ENCODE data around the gene ZNRF4.

ZNRF4 gene

GRCh38 chr19:5444431-5444830 is 10.8 kb upstream of the ZNRF4 start:
- no peak for DNase-seq

- DNase-seq = no peak
Observed at GRCh38 chr19:5445071-5445470, 10.1 kb upstream of the ZNRF4 start.

GRCh38 chr19:5445561-5446055 is 9.6 kb upstream of the ZNRF4 start:
- no peak for DNase-seq

DNA sequence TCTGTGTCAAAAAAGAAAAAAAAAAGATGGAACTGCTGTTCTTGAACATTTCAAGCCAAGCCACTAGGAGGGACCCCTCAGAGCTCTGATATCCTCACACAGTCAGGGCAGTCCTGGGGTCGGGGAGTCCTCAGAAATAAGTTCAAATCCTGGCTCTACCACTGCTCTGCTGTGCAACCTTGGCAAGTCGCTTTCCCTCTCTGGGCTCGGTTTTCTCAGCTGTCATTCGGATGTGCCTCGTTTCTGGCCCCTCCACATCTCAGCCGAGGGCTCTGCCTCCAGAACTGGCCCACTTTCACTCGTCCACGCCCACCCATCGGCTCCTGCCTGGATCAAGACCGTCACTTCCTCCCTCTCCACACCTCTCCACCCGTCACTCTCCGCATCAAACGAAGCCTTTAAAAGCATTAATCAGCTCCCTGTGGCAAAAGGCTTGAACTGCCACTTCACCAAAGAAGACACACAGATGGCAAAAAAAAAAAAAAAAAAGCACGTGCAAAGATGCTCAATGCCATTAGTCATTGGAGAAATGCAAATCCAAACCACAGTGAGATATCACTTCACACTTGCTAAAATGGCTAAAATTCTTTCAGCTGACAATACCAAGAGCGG is 7.4 kb upstream of the ZNRF4 start:
- no peak for DNase-seq

DNA sequence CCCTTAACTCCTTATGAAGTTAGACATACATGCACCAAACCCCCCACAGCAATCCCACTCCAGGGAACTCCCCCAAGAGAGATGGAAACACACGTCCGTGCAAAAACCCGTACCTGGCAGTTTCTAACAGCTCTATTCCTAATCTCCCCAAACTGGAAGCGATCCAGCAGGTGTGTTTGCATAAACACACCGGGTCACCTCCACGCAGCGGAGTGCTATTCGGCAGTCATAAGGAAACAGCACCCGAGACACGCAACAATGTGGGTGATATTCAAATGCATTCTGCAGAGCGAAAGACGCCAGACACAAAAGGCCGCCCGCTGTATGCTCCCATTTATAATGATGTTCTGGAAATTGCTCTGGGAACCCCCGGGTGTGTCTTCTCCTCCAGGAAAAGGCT is 6.8 kb upstream of the ZNRF4 start:
- DNase-seq = no peak

- DNase-seq = no peak
Observed at GRCh38 chr19:5450482-5451126, 4.6 kb upstream of the ZNRF4 start.

GRCh38 chr19:5451494-5451893 is 3.7 kb upstream of the ZNRF4 start:
- no peak for DNase-seq

DNA sequence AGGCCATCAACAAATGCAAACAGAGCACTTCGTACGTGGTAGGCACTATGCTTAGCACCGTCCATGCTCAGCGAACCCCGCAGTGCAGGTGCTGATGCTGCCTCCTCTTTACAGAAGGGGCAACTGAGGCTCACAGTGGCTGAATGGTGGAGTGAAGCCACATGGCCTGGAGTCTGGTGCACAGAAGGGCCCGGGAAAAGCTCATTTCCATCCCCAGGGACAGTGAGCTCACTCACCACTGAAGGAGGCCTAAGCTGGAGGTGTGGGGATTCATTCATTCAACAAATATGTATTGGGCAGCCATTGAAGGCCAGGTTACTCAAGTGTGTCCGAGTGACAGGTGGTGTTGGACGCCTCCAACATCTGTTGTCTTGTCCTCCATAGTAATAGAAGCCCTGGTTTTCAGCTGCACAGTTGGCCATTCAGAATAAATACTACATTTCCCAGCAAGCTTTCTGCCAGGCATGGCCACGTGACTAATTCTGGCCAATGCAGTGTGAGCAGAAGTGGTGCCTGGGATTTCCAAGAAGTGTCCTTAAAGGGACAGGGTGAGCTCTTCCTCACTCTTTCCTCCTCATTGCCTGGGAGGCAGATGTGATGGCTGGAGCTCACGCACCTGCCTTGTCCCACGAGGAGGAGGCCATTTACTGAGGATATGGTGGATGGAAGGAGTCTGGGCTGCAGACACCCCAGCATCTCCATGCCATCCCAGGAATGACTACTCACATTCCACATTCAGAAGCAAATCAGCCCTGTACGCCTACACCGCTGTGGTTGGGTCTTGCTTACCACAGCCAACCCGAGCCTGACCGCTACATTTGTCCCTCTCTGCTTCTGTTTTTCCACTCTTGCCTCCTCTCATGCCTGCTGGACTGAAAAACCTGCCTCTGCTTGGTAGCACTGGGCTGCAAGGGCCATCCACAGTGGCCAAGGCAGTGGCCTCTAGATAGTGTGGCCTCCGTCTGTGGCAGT is 2.3 kb upstream of the ZNRF4 start:
- no peak for DNase-seq

- DNase-seq = no peak
Observed at GRCh38 chr19:5454743-5455142, 474 bp upstream of the ZNRF4 start.

- DNase-seq = no peak
Observed at GRCh38 chr19:5456130-5456840, 1.1 kb downstream of the ZNRF4 start.

GRCh38 chr19:5456841-5457200 is 1.6 kb downstream of the ZNRF4 start:
- DNase-seq = no peak

GRCh38 chr19:5457709-5458108 is 2.5 kb downstream of the ZNRF4 start:
- no peak for DNase-seq

DNA sequence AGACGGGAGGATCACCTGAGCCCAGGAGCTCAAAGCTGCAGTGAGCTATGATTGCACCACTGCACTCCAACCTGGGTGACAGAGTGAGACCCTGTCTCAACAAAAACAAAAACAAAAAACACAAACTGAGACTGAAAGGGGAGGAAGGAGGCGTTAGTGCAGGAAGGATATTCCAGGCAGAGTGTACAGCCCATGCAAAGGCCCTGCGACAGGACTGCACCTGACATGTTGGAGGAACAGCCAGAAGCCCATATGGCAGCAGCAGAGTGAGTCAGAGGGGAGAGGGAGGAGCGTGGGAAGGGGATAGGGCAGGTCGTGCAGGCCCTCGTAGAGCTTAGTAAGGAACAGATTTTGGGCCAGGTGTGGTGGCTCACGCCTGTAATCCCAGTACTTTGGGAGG is 3.2 kb downstream of the ZNRF4 start:
- no peak for DNase-seq

GRCh38 chr19:5459360-5459759 is 4.1 kb downstream of the ZNRF4 start:
- DNase-seq = no peak

DNA sequence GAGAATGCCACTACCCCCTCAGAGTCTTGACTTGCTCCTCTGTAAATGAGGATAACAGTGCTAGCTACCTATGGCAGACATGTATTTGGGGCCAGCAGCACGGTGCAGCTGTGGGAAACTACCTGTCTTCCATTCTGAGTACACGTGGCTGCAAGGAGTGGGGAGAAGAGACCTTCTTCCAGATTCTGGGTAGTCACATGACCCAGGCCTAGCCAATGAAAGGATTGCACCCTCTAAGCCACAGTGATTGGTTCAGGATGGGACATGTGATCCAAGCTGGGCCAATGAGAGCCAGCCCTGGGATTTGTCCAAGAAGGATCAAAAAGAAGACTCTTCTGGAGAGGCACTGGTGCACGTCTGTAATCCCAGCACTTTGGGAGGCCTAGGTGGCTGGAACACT is 5.5 kb downstream of the ZNRF4 start:
- no peak for DNase-seq

GRCh38 chr19:5463959-5464358 is 8.7 kb downstream of the ZNRF4 start:
- DNase-seq = no peak

GRCh38 chr19:5466072-5466471 is 10.9 kb downstream of the ZNRF4 start:
- DNase-seq = no peak

DNA sequence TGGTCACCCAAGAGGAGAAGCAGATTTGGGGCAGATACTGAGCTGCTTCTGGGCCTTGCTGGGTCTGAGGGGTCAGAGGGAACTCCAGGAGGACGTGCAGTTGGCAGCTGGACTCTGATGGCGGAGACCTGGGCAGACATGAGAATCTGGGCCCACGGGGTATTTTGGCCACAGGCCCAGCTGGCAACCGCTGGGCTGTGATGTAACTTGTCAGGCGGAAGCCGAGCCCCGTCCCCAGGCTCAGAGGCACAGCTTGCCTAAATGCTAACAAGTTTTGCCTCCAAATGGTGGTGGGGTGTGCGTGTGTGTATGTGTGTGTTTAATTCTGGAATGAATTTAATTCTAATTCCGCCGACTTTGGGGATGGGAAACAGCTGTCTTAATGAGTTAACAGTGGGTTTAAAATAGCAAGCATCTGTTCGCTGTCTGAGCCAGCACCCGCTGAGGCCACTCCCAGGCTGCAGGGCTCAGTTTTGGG is 11.6 kb downstream of the ZNRF4 start:
- no peak for DNase-seq

- DNase-seq = no peak
Observed at GRCh38 chr19:5470264-5470671, 15.1 kb downstream of the ZNRF4 start.

DNA sequence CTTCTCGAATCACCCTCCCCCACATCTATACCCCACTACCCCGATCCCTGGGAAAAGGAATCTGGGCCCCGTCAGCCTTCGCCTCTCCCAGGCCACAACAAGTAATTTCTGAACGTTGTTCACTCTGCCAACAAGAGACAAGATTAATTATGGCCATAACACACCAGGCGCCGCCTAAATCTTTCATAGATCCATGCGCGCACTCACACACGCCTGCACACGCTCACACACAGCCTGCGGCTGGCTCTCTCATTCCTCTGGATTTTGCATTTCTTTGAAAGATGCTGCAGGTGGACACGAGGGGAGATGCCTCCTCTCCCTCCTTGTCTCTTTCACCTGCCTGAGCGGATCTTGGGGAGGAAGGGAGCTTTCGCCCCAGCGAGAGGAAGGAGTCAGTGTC is 17.1 kb downstream of the ZNRF4 start:
- no peak for DNase-seq

DNA sequence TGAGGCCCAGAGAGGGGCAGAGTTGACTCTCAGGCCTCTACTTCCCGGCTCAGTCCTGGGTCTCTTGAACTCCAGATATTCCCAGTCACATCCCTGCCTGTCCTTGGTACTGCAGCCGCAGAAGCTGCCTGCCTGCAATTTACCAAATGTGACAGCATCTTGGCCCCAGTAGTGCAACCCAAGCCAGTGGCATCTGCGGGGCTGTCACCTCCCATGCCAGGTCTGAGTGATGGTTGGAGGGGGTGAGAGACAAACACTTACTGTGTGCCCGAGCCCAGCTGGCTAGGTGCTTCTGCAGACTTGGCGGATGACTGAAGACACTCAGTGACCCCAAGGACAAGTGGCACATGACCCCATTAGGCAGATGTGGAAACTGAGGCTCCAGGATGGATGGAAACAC is 18.4 kb downstream of the ZNRF4 start:
- no peak for DNase-seq

DNA sequence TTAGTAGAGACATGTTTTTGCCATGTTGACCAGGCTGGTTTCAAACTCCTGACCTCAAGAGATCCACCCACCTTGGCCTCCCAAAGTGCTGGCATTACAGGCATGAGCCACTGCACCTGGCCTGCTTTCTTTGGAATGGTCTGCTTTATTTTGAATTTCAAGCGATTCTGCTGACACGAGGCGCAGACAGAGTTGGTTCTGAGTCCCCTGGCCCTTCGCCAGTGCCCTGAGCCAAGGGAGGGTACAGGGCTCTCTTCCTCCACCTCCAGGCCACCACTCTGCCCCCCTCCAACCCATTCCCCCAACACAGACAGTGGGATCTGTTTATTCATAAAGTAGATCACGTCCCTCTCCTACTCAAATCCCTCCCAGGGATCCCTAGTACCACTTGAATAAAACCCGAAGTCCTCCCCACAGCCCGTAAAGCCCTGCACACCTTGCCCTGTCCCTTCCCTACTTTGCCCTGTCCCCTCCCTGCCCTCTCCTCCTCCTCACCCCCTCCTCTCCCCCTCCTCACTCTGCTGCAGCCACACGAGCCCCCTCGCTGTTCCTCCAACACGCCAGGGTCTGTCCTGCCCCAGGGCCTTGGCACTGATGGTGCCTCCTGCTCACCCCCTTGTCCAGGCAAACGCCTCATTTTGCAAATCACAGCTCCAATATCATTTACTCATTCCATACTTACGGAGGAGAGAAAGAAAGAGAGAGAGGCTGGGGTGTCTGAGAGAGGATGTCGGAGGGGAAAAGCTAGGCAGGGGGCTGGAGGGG is 22.4 kb downstream of the ZNRF4 start:
- no peak for DNase-seq

Data from T-helper 1 cell (primary cell).